GM19324 (cell line): ENCODE data around the gene FBXL3.
"Not testable (repeated sequence)": the region's sequence is repeated elsewhere in the genome, so short reads cannot be mapped to it uniquely, and the experiment has no call there.

Experiments used
- ATAC-seq: cut with Tn5 transposase; IDR thresholded peaks from one replicate; pipeline ENCODE4 v1.9.1; 2021; ENCODE audit warnings: mild to moderate bottlenecking, moderate library complexity; ENCODE audit not compliant: unreplicated experiment, low FRiP score

FBXL3 gene

DNA sequence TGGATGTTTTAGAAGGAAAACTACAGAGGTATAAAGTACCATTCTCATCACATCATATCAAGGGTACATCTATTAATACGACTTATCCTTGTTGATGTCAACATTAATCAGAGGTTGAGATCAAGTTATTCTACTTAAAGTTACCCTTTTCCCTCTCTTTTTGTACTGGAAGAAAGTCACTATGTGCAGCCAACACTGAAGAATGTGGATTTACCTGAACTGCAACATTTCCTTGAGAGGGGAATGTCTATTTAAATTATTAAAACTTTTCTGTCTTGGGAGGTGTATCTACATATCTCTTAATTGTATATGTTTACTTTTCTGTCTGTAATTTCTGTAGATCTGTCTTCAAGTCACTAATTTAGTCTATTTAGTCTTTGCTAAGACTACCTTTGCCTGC, 2.5 kb upstream of the FBXL3 start:
- no peak for ATAC-seq

DNA sequence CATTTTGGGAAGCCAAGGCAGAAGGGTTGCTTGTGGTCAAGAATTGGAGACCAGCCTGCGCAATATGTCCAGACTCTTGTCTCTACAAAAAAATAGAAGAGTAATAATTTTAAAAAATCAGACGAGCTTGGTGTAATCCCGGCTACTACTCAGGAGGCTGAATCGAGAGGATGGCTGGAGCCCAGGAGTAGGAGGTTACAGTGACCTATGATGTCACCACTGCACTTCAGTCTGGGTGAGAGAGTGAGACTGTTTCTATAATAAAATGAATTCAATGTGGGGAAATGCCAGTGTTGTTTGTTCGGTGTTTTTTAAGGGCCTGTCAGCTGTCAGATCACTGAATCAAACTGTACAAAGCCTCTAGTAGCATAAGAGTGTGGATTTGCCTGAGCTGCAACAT, 1.2 kb upstream of the FBXL3 start:
- ATAC-seq = no peak

DNA sequence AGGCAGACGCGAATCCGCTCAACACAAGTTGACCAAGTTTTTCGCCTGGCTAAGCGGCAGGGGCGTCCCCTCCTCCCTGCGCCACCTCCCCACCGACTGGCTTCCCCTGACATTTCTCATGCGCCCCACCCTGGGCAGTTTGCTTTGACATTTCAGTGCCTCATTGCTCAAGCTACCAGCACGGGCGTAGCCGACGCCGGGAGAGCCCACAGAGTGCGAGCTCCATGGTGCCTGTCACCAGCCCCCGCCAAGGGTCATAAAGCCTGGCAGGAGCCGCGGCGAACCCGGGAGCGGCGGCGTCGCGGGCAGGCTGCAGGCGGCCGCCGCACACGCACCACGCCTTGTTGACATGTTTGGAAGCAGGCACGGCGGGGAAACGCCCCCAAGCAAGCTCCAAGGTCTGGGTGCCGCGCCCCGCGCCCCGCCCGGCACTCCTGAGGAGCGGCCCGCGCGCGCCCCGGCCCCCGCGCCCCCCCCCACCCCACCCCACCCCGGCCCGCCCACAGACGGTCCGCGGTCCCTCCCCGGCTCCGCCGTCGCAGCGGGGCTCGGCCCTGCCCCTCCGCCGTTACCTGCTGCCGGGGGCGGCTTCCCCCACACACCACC, 601 bp downstream of the FBXL3 start:
- peak; percentile 68 for ATAC-seq

DNA sequence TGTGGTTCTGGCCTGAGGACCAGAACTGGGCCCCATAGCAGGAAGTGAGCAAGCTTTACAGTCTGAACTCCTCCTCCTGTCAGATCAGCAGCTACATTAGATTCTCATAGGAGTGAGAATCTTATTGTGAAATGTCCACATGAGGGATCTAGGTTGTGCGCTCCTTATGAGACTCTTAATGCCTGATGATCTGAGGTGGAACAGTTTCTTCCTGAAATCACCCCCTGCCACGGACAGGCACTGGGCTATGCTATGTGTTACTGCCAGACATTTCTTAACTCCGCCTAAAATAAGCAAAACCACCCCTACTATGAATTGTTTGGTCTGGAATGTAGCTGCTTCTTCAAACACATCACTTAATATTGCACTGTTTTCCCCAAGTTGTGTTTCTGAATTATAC, 4.6 kb downstream of the FBXL3 start:
- no peak for ATAC-seq

DNA sequence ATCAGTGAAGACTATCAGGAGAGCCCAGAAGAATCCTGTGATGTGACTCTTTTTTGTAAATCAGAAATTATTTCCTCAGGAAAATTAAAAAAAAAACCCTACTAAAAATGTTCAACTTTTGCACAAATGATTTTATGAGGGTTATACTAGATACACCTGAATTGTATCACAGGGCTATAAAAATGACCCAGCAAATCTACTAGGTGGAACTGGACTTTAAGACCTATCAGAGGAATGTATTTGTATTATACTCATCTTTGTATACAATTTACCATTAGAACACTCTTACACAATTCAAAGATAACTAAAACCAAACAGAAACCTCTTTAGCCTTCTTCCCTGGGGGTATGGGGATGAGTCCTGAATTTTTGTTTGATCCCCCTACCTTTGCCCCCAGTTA, 7.2 kb downstream of the FBXL3 start:
- no peak for ATAC-seq

DNA sequence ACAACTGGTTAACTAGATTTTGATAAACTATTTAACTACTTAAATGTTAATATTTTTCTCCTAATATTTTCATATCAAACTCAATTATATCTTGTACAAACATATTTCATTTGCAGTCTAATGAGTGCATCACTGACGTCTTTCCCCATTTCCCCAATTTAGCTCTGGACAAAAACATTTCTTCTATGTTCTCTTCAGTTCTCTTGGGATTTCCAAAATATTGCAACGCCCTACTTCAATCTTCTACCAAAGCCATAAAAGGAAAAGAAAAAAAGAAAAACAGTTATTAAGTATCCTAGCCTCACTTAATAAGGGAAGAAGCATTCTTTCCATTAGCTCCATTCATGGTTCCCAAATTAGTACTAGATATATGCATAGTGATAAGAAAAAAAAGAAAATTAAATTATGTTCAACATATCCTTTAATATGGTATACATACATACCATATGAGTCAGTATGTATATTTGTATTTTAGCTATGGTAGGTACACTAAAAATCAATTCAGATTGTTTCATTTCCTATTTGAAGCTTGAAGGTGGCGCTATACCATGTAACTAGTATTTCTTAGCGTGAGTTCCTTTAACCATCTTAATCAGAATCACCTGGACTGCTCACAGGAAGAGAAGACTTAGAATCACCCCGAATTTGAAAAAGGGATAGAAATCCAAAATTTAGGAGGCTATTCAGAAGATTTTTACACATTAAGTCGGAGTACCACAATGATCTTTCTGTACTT, 9.9 kb downstream of the FBXL3 start:
- no peak for ATAC-seq

DNA sequence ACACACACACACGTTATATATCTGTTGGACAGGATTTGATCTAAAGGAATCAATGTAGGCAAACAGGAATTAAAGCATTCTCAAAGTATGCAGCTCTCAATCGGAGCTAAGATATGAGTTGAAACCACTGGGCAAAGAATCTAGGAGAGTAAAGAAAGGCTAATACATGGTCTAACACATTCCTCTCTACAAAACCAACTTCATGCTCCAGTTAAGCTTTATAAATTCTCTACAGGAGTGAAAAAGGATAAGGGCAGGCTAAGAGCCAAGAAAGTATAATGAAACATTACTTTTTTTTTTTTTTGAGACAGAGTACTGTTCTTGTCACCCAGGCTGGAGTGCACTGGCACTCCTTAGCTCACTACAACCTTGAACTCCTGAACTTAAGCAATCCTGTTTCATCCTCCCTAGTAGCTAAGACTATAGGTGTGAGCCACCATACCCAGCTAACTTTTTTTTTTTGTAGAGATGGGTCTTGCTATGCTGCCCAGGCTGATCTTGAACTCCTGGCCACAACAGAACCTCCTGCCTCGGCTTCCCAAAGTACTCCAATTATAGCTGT, 10.6 kb downstream of the FBXL3 start:
- no peak for ATAC-seq

DNA sequence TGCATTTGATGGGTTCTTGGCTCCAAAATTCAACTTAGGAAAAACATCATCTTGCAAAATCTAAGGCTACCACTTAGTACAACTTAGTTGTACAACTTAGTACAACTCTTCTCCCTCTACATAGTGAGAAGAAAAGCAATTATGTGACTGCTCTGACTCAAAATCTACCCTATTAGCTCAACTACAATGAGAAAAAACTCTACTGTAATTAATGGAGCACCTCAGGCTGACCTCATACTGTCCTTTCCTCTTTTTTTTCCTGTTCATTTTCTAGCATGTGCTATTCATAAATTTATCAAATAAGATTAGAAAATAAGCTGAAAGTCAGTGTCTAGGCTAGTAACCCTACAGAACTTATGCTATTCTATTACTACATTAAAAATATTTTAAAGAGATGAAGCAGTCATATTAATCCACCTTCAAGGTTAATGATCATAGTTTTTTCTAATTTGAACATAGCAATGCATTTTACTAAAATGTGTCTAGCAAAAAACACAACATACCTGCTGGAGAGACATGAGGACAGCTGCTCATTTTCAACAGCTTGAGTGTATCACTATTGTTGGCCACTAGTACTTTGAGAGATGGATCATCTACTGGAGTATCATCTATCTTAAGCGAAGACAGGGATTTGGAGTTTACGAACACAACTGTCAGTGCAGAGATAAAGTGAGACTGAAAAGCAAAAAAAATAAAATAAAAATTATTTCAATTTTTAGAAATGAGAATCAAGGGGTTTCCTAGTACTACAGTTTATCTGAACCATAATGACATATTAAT, 11.9 kb downstream of the FBXL3 start:
- no peak for ATAC-seq

DNA sequence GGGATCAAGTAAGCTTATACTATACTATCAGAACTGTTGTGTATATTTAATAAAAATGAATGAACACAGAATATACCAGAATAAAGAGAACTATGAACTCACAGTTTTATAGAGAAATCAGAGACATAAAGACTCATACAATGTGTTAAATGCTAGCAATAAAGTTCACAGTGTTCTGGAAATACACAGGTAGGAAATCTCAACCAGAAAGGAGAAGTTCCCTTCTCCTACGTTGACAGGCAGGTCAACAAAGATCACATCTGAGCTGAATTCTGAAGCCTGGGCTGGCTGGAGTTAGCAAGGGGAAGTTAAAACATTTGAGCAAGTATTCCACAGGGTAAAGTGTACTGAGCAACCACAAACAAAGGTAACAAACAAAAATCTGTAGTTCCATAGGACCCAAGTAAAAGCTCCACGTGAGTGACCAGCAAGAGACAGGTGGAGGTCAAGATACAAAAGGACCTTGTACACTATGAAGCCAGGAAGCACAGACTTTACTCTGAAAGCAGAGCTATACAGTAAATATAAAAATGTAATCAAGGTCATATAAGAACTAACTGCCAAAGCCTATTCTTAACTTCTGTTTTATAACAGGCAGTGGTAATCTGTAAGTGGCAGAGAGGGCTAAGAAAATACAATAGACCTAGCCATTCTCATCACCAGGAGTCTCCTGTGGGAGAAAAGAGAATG, 13.0 kb downstream of the FBXL3 start:
- ATAC-seq = no peak

DNA sequence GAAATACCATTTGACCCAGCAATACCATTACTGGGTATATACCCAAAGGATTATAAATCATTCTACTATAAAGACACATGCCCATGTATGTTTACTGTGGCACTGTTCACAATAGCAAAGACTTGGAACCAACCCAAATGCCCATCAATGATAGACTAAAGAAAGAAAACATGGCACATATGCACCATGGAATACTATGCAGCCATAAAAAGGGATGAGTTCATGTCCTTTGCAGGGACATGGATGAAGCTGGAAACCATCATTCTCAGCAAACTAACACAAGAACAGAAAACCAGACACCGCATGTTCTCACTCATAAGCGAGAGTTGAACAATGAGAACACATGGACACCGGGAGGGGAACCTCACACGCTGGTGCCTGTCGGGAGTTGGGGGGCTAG, 17.2 kb downstream of the FBXL3 start:
- ATAC-seq = not testable (repeated sequence)

DNA sequence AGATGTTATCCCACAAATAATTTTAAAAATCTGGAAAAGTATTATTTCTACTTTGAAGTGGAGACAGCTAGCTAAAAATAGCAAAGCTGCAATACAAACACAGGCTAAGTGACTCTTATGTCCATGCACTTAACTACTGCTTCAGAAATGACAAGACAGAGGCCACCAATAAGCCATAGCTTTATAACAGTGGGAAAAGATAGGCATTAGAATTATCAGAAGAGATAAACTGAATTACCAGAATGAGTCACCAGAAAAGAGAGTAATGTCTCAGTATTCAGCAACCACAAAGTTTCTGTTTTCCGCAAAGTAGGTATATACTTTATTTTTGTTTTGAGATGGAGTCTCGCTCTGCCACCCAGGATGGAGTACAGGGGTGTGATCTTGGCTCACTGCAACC, 17.9 kb downstream of the FBXL3 start:
- ATAC-seq = no peak

DNA sequence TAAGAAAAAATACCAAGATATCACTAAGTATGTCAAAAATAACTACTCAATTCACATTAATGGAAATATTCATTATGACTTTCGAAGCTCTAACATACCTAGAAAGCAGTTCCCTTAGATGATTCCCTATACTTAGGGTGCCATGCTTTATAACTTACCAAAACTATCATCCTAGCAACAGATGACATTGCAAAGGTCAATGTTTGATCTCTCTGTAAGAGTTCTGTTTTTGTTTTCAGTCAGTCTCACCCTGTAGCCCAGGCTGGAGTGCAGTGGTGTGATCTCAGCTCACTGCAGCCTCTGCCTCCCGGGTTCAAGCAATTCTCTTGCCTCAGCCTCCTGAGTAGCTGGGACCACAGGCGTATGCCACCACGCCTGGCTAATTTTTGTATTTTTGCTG, 18.6 kb downstream of the FBXL3 start:
- not testable (repeated sequence) for ATAC-seq

DNA sequence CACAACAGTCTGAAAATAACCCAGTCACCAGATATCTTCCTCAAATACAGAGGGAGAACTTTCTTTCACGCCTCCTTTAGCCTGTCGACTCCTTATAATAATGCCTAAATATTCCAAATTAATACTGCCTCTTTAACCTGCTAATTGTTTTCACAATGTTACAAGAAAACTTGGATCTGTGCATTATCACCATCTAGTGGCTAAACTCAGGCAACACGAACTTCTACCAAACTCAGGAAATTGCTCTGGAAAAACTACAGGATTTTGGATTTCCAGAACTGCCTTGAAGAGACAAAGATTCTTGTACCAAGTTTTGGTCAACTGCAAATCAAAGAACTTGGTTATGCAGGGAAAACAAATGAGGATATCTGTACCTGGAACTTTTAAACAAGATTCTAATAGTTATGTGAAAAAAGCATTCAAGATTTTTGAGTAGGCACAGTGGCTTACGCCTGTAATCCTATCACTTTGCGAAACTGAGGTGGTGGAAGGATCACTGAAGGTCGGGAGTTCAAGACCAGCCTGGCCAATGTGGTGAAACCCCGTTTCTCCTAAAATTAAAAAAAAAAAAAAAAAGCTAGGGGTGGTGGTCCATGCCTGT, 24.3 kb downstream of the FBXL3 start:
- no peak for ATAC-seq

DNA sequence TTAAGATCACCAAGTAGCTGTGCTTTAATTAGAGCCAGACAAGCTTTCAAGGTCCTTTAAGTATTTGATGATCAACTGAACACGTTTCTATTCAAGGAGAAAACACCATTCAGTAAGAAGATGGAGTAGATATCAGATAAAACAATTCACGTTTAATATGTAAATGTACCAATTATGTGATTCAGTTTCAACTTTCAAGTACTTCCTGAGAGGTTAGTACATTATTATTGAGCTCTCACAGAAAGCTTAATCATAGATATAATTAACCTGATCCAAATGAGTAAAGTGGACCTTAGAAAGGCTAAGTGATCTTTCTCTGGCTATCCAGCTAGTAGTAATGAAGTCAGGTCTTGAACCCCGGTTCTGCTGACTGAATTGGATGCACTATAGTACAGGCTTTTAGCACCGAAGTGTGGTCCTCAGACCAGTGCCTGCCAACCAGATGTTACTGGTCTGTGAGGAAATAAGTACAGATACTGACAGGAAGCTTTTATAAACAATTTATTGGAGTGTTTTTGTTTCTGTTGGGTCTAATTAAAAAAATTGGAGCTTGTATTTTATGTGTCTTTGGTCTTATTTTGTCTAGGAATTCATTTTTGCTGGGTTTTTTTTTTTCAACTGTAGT, 24.9 kb downstream of the FBXL3 start:
- ATAC-seq = no peak

DNA sequence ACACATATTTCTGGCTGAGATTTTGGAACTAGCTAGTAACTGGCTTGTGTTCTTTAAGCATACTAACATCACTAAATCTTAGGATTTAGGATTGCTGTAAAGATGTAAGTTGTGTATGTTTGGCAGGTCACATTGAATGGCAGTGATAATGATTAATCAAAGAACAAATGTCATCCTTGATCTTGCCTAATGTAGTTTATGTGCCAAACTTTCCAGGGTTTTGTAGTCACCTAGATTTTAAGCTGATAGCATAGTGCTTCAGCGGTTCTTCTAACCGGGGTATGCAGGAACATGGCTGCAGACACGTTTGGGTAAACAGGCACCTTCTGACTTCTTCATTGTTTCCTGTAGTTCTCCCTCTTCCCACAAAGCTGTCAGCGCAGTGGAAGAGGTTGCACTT, 25.4 kb downstream of the FBXL3 start:
- no peak for ATAC-seq

DNA sequence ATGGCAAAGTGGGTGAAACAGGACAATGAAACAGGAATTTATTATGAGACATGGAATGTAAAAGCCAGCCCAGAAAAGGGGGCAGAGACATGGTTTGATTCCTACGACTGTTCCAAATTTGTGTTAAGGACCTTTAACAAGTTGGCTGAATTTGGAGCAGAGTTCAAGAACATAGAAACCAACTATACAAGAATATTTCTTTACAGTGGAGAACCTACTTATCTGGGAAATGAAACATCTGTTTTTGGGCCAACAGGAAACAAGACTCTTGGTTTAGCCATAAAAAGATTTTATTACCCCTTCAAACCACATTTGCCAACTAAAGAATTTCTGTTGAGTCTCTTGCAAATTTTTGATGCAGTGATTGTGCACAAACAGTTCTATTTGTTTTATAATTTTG, 26.5 kb downstream of the FBXL3 start:
- ATAC-seq = no peak

DNA sequence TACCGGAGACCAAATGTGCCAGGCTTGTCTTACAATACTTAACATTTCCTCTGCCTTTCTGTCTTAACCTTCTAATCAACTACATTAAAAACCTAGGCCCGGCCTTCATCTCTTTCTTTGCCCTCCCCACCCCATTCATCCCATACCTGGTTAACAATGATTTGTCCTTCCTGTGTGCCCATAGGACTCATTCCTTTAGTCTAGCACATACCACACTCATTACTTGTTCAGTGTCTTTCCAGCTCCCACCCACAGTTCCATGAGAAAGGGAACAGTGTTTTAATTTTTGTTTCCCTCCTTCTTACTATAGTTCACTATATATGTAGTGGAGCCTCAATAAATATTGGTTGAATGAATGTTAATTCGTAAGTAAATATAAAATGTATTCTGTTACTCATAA, 32.7 kb downstream of the FBXL3 start:
- no peak for ATAC-seq

DNA sequence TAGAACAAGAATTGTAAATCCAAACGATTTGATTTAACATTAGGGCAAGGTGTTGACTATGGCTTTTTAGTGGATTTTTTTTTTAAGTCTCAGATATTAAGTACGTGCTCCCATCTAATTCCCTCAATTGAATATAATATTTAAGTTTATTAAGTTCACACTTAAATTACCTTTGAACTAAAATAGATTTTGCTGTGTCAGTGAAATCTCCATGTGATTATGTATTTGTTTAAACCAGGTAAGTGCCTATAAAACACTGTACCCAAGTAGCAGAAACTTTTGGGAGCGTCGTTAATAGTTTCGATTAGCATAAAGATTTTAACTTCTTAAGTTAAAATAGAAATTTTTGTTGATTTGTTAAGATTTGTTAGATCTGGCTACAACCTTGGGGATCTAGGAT, 33.5 kb downstream of the FBXL3 start:
- ATAC-seq = no peak

DNA sequence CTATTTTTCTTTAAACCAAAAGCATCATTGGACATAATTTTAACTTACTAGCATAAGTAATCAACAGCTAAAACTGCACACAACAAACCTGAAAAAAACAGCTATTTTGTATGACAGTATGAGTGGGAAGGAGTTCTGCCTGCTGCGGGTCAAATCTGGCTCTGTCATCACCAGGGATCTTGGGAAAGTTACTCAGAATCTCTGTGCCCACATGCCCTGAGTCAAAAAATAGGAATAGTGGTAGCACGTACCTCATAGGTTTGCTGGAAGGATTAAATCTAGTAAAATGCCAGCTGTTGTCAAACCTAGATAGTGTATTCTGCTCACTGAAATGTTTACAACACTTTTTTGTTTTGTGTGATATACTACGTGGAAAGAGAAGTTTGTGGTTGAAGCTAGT, 33.9 kb downstream of the FBXL3 start:
- no peak for ATAC-seq

DNA sequence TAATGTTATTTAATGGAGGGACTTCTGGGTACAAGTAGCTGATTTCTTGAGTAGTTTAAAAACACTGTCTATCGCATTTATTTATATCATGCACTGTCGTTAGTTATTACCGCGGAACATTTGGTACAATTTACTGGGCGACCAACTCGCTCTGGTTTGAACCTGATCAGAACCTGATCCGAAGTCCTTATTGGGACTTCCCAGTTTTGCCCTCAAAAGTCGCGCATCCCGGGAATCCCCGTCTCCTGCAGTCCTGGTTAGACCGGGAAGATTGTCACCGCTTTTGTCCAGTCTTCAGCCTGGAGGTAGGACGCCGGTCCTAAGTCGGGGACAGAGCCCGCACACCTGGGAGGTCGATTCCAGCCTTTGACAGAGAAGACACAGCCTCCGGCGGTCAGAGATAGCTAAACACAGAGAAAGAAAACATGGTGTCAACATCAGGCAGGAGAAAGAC, 34.4 kb downstream of the FBXL3 start:
- no peak for ATAC-seq
